HepG2 (cell line): ENCODE measurements around the gene STX2. TPM values are rescaled to one million over a fixed set of nuclear protein-coding genes. Genes with fewer than 3 reads are reported as not detected.
A peak's percentile ranks its signal among the peaks of the same experiment; 100 is the strongest.

Experiments
- ARNT ChIP-seq: fragments of 450-650 bp; IDR thresholded peaks from 2 replicates; pipeline ENCODE4 v1.6.1; 2017
- ATAD3A ChIP-seq: sonication (generic); formaldehyde crosslinking; IDR thresholded peaks from 2 replicates; pipeline ENCODE4 v1.4.0; 2020; ENCODE audit warnings: missing genetic modification reagents
- DDIT3 ChIP-seq: sonication (generic); formaldehyde crosslinking; IDR thresholded peaks from 2 replicates; pipeline ENCODE4 v1.4.0; 2020; ENCODE audit warnings: mild to moderate bottlenecking, missing genetic modification reagents
- ERF ChIP-seq: IDR thresholded peaks from 2 replicates; pipeline ENCODE4 v1.6.1; 2018; ENCODE audit warnings: missing biosample characterization, missing genetic modification reagents
- HOXA3 ChIP-seq: sonication (generic); formaldehyde crosslinking; IDR thresholded peaks from 2 replicates; pipeline ENCODE4 v1.5.0; 2020; ENCODE audit warnings: missing genetic modification reagents
- MXD1 ChIP-seq: sonication (generic); formaldehyde crosslinking; IDR thresholded peaks from 2 replicates; pipeline ENCODE4 v1.4.0; 2020; ENCODE audit warnings: mild to moderate bottlenecking, missing genetic modification reagents
- NCOR1 ChIP-seq: fragments of 200-600 bp; sonication (generic); IDR thresholded peaks from 2 replicates; pipeline ENCODE4 v1.7.0; 2017; ENCODE audit warnings: antibody characterized with exemption, low read length, borderline replicate concordance
- NFYC ChIP-seq: IDR thresholded peaks from 2 replicates; pipeline ENCODE4 v1.6.1; 2016; ENCODE audit warnings: missing genetic modification reagents, missing compliant biosample characterization
- POLR2AphosphoS5 ChIP-seq: IDR thresholded peaks from 2 replicates; pipeline ENCODE4 v1.6.1; 2012; ENCODE audit warnings: low read depth, low read length
- RBM22 ChIP-seq: fragments of 200-400 bp; formaldehyde crosslinking; optimal IDR thresholded peaks from 2 replicates; pipeline ENCODE3; 2017; ENCODE audit warnings: mild to moderate bottlenecking, low read length, moderate library complexity
- RCOR2 ChIP-seq: IDR thresholded peaks from 2 replicates; pipeline ENCODE4 v1.6.1; 2016; ENCODE audit warnings: missing biosample characterization, missing genetic modification reagents
- SAFB2 ChIP-seq: sonication (generic); formaldehyde crosslinking; IDR thresholded peaks from 2 replicates; pipeline ENCODE4 v1.5.1; 2020; ENCODE audit warnings: missing genetic modification reagents, low read depth, mild to moderate bottlenecking, borderline replicate concordance
- SIN3A ChIP-seq: IDR thresholded peaks from 2 replicates; pipeline ENCODE4 v1.6.1; 2011; ENCODE audit warnings: low read depth, mild to moderate bottlenecking, control low read depth, low read length, borderline replicate concordance
- TBL1XR1 ChIP-seq: fragments of 150-350 bp; IDR thresholded peaks from 2 replicates; pipeline ENCODE4 v1.6.1; 2014; ENCODE audit warnings: borderline replicate concordance, low read length; ENCODE audit not compliant: partially characterized antibody
- TCF7 ChIP-seq: sonication (generic); IDR thresholded peaks from 2 replicates; pipeline ENCODE4 v1.6.1; 2016; ENCODE audit warnings: antibody characterized with exemption, low read depth
- WIZ ChIP-seq: sonication (generic); formaldehyde crosslinking; IDR thresholded peaks from 2 replicates; pipeline ENCODE4 v1.5.1; 2020; ENCODE audit warnings: mild to moderate bottlenecking, missing genetic modification reagents
- ZHX2 ChIP-seq, 2 experiments: sonication (generic) in 1 of 2; formaldehyde crosslinking in 1 of 2; IDR thresholded peaks; 2 replicates each; pipeline versions ENCODE4 v1.6.1 to v1.9.0; 2014 to 2022; ENCODE audit warnings: antibody characterized with exemption in 1 of 2, borderline replicate concordance in 1 of 2, inconsistent platforms in 1 of 2, low read depth in 1 of 2, missing genetic modification reagents in 1 of 2
- ZNF12 ChIP-seq: sonication (generic); formaldehyde crosslinking; IDR thresholded peaks from 2 replicates; pipeline ENCODE4 v1.5.0; 2020; ENCODE audit warnings: missing genetic modification reagents
- ZNF256 ChIP-seq: sonication (generic); formaldehyde crosslinking; conservative IDR thresholded peaks from 2 replicates; pipeline ENCODE4 v1.4.0; 2020; ENCODE audit warnings: missing genetic modification reagents
- ZNF430 ChIP-seq: sonication (generic); formaldehyde crosslinking; IDR thresholded peaks from 2 replicates; pipeline ENCODE4 v1.9.0; 2021; ENCODE audit warnings: mild to moderate bottlenecking, missing genetic modification reagents
- ZNF552 ChIP-seq: sonication (generic); formaldehyde crosslinking; IDR thresholded peaks from 2 replicates; pipeline ENCODE4 v1.9.0; 2022; ENCODE audit warnings: missing genetic modification reagents, mild to moderate bottlenecking, borderline replicate concordance
- ZNF777 ChIP-seq: sonication (generic); formaldehyde crosslinking; IDR thresholded peaks from 2 replicates; pipeline ENCODE4 v1.4.0; 2020; ENCODE audit warnings: missing genetic modification reagents
- polyA plus RNA-seq, 8 experiments: library from polyadenylated mRNA; depleted of rRNA in 3 of 8; stranded (reverse) in 7 of 8; unstranded in 1 of 8; fragments of >200 nt; fragmentation: Illumina TruSeq in 4 of 8; extraction: Trizol in 4 of 8; gene quantifications; 2 replicates each; pipeline versions ENCODE4 v1.2.1 to v1.2.3, GENCODE V29; 2011 to 2016; ENCODE audit warnings: low read depth in 4 of 8, missing spikeins in 1 of 8, mixed read lengths in 1 of 8; ENCODE audit not compliant: insufficient read depth in 1 of 8
- total RNA-seq, 5 experiments: library from RNA; depleted of rRNA; stranded (reverse); fragments of >200 nt; fragmentation: Illumina TruSeq; extraction: Trizol; gene quantifications; 2 replicates each; pipeline ENCODE4 v1.2.3, GENCODE V29; 2016; ENCODE audit warnings: low read depth in 1 of 5
- TF ChIP-seq, protein P1 (sequence below): IDR thresholded peaks from 2 replicates; pipeline ENCODE4 v1.6.1; 2016

The STX2 gene
- total and polyA plus RNA-seq, 2 of the 13 experiments (the other 11 are each of a cell fraction or from before 2014, with no cell fraction given), result 13.4 to 25.1 TPM

DNA sequence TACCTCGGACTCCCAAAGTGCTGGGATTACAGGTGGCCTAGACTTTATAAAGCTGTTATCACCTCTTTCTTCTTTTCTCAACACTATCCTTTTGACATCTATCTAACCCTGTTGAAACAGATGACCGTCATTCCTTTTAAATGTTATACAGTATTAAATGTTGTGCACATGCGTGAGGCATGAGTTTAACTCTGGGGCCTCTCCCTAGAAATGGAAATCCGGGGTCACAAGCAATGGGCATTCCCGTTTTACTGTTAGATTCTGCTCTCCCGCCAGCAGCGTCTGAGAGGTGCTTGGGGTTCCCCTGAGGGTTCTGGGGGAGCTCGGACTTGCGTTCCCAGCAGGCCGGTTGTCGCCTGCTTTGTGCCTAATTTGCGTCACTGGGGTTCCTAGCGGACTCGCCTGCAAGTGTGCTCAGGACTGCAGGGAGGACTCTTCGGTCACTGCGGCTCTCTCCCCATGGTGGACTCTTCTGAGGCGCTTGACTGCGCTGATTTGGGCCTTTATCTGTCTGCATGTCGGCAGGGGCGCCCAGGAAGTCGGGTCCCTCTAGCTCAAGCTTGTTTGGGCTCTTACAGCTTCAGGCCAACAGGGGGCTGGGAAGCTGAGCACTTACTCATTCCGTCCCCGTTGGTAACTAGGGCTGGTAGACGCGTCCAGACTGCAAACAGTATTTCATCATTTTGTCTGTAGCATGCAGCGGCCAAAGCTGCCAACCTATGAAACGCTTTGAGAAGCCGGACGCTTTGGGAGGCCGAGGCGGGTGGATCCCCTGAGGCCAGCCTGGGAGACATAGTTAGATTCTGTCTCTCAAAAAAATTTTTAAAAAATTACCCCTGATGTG is 31.6 kb upstream of the STX2 start (continued):
- TF ChIP-seq MXD1 (CRISPR knock-in tag), result peak; percentile 4; the same call in 1 of the 2 replicates
- peak; percentile 79; the same call in 1 of the 2 replicates for TF ChIP-seq HOXA3
- TF ChIP-seq ZNF552 (CRISPR knock-in tag), result no peak
- TF ChIP-seq ARNT, result no peak
- 0 out of 2 replicates have a peak, but pooled peaks have one; percentile 23 for TF ChIP-seq ERF (CRISPR knock-in tag)
- TF ChIP-seq ZNF256, result 0 out of 2 replicates have a peak, but pooled peaks have one; percentile 19
- TF ChIP-seq ATAD3A (CRISPR knock-in tag), result no peak
- no peak for TF ChIP-seq RCOR2 (CRISPR knock-in tag)
- TF ChIP-seq RBM22, result peak; percentile 33
- TF ChIP-seq SAFB2, result 0 out of 2 replicates have a peak, but pooled peaks have one; percentile 31
- TF ChIP-seq ZNF12 (CRISPR knock-in tag), result peak; percentile 82; the same call in 1 of the 2 replicates
- no peak for TF ChIP-seq DDIT3 (CRISPR knock-in tag)
- TF ChIP-seq NFYC (CRISPR knock-in tag), result no peak; the same call in 1 of the 2 replicates
- no peak for TF ChIP-seq ZHX2 (IDR thresholded peaks at IDR 0.05; ENCODE audit: low read depth)
- no peak for TF ChIP-seq ZHX2 (CRISPR knock-in tag; IDR thresholded peaks at IDR 0.05; ENCODE audit: borderline replicate concordance)
- peak; percentile 25; the same call in 1 of the 2 replicates for TF ChIP-seq NCOR1
- no peak for TF ChIP-seq TCF7
- peak; percentile 41; the same call in 1 of the 2 replicates for TF ChIP-seq SIN3A
- 0 out of 2 replicates have a peak, but pooled peaks have one; percentile 23 for TF ChIP-seq POLR2AphosphoS5
- TF ChIP-seq, protein P1, sequence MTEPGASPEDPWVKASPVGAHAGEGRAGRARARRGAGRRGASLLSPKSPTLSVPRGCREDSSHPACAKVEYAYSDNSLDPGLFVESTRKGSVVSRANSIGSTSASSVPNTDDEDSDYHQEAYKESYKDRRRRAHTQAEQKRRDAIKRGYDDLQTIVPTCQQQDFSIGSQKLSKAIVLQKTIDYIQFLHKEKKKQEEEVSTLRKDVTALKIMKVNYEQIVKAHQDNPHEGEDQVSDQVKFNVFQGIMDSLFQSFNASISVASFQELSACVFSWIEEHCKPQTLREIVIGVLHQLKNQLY, result 0 out of 2 replicates have a peak, but pooled peaks have one; percentile 45
- TF ChIP-seq WIZ (CRISPR knock-in tag), result no peak
- peak; percentile 34; the same call in 1 of the 2 replicates for TF ChIP-seq ZNF430 (CRISPR knock-in tag)
- TF ChIP-seq ZNF777 (CRISPR knock-in tag), result no peak
- TF ChIP-seq TBL1XR1, result peak; percentile 24
